Stimulated activated CD4-positive, alpha-beta T cell treated with anti-CD3 and anti-CD28 coated beads, TNF-alpha, amount 100 ng/mL, for 1 hour (primary cell): Measurements from ENCODE around the gene AHNAK.
"Not testable (repeated sequence)": the region's sequence is repeated elsewhere in the genome, so short reads cannot be mapped to it uniquely, and the experiment has no call there.

Source experiments
- DNase-seq, 3 donors: peaks; one replicate each; pipeline ENCODE4 v3.0.0-alpha.2; 2020; ENCODE audit warnings: low read depth in 3 of 3, low spot score in 1 of 3

The AHNAK gene

DNA sequence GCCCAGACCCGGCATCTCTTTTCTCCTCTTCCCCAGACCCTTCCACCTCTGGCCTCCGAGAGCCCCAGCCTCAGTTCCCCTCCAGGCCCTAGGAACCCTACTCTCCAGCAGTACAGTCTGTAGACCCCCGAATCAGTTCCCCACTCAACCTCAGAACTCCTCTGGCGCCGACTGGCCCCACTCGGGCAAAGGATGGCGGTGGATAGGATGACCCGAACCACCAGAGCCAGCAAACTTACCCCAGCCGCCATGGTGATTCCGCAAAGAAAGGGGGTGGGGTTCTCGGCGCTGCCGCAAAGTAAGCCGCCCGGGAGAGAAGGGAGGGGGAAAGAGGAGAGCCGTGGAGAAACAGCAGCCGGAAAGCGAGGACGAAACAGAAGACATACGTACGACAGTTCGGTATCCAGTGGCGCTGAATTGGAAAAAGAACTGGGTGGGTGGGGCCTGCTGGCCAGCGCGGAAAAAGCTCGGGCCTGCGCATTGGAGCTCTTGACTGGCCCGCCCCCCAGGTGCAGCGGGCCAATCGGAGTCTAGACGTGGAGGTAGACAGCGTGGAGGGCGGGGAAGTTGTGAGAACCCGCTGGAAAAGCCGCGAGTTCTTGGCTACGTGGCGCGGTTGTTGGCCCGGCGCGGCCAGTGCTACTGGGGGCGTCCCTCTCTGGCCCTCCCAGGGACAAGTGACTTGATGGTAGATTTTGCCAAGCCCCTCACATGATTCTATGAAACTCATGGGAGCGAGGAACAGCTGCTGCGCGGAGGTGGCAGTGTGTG, 27.2 kb upstream of the AHNAK start, which contains the start of gene EEF1G:
Gene EEF1G, minus strand, starts transcription at position 300 of the 771 bp plus-strand sequence. Its CDS starts 49 bp downstream, at position 251.
- peak; percentile 92 to 95 (median 95) for DNase-seq

DNA sequence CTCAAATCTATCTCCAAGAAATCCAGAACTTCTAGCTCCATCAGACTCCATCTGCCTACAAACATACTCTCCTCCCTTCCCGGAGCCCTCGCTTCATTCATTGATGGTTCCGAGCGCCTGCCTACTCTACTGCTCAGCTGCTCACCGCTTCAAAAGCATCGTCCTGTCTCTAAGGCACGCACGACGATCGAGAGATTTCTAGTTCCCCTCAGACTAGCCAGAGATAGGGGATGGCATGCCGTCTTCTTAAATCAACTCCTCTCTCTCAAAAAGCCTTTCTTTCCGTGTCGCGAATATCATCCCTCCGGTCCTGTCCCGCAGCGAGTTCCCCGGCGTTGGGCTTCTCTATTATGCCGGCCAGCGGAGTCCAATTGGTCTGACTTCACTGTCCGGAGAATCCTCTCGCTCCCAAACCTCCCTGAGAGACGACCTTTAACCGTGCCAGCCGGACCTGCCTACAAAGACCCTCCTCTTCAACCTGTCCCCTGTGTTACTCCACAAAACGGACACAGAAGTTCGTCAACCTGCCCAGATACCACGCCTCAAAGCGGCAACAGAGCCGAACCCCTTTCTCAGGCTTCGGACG, 26.5 kb upstream of the AHNAK start:
- no peak for DNase-seq

DNA sequence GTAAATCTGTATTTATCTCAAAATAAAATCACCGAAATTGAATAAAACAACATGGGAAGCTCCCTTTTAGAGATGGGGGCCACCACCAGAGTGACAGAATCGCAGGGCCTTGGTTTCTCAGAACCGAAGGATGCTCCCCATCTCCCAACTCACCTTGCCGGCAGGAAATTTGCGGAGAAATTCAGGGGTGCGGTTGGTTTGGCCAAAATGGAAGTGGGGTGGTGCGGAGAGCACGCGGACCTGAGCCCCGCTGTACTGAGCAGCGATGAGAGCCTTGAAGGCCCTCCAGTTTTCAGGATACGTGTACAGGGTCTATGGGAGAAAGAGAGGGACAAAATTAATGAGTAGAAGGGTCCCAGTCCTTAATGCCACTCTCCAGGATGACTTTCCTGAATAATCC, 25.8 kb upstream of the AHNAK start:
- no peak for DNase-seq

DNA sequence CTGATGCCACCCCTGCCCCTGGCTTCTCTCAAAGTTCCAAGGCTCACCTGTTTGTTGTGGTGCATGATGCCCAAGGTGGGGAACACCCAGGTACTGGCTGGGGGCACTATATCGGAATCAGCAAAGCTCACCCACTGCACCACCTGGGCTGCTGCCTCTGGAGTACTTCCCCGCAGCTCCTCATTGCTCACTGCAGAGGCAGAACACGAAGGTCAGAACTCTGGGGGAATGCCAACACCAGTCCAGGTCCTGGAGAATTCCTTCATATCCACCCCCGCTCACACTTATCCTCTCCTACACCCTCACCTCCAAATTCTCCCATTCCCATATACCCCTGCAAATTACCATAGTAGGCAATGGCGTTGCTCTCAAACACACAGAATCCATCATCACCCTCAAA, 24.9 kb upstream of the AHNAK start:
- DNase-seq, result not testable (repeated sequence)

DNA sequence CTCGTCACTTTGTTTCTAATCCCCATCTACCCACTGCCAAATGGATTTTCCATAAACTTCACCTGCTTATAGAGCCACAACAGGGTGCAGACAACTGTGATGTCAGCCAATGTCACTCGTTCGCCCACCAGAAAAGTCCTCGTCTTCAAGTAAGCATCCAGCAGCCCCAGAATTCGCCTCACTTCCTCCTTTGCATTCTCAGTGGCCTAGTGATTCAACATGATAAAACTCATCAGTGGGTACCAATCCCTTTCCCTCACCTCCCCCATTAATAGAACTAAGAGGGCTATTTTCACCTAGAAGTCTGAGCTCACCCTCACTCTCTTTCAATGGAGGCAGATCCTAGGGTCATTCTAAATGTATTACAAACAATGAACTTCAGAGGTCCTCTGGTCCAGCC, 24.3 kb upstream of the AHNAK start:
- DNase-seq, result not testable (repeated sequence)

DNA sequence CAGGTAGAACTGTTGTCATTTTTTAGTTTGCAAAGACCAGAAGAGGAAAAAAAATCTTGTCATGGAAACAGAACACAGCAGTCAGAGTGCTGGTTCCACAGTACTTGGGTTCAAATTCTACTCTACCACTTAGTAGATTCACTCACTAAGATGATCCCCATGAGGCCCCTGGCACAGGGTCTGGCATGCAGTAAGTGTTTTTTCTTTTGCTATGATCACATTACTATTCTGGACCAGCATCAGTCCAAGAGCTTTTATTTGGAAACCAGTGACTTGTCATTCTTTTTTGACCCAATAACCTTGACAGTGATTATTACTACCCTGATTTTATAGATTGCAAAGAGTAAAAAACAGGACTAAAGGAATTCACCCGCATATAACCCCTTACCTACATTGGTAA, 23.0 kb upstream of the AHNAK start:
- no peak for DNase-seq

DNA sequence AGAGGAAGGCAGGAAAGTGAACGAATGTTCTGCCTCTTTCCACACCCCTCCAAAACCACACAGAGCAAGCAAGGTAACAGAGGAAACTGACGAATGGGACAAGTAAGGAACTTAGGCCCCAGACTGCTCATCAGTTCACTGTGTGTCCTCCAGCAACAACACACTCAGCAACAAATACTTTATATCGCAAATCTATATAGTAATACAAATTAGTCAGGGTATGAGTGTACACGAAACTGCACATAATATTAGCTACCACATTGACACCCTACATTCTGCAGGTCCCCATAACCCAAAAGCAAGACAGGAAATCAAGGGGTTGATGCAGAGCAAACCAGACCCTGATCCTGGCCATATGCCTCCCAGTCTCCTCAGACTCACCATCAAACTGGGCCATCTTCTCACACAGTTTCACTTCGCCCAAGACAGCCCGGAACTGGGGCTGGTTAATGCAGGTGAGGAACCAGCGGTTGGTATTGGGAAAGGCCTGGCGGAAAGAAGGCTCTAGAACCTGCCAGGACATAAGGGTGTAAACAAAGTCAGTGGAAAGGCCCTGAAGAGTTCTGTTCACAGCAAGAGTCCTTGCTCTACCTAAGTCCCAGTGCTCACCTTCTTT, 20.5 kb upstream of the AHNAK start:
- no peak for DNase-seq

DNA sequence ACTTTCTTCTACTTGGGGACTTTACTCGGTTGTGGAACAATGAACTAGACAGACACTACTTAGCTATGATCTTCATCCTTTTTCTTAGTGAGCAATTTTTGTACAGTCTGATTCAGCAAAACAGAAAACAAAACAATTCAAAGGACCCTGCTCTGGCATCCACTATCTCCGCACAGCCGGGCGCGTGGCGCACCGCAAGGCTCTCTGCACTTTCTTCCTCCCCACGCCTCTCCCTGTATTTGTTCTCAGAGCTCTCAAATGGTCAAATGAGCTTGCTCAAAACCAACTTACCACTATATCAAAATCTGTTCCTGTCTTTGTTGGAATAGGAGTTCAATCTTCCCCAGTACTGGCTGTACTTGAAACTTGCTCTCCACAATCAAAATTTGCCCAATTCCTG, 19.6 kb upstream of the AHNAK start:
- DNase-seq, result no peak

DNA sequence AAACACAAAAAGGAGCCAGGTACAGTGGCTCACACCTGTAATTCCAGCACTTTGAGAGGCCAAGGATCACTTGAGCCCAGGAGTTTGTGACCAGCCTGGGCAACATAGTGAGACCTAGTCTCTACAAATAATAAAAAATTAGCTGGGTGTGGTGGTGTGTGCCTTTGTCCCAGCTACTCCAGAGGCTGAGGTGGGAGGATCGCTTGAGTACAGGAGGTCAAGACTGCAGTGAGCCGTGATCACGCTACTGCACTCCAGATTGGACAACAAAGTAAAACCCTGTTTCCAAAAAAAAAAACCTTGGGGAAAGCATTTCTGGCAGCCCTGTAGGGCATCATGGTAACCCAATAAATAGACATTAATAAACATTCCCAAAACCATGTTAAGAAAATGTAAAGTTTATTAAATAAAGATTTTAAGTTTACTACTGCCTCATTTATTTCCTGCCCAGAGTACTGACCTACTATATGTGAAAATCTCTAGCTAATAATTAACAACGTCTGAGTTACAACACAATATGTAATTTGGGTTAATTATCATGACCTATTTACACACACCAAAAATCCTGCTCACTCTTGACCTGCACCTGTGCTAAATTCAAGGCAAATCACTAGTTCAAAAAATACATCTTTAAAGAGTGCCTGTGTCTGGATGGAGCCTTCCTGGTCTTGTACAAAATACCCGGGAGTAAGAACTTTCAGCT, 18.6 kb upstream of the AHNAK start:
- DNase-seq, result no peak

DNA sequence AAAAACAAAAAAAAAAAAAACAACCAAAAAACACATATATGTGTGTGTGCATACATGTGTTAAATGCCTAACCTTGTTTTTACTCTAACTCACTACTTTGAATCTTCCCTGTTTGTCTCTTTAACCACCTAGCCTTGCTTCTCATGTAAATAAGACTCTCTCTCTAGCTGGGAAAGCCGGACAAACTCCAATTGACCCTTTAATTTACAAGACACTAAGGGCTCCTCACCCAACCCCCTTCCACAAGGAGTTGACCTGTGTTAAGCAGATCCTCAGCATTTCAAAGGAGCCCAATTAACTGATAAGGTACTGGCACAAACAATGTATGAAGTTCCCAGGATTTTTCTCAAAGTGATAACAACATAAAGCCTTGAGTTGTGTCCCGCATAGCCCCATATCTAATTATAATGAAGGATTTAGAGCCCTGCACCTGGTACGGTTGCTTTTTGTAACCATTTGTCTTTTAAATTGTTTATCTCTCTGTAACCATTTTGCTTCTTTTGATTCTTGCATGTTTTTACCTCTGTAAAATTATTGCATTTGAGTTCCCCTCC, 15.1 kb upstream of the AHNAK start:
- not testable (repeated sequence) for DNase-seq

DNA sequence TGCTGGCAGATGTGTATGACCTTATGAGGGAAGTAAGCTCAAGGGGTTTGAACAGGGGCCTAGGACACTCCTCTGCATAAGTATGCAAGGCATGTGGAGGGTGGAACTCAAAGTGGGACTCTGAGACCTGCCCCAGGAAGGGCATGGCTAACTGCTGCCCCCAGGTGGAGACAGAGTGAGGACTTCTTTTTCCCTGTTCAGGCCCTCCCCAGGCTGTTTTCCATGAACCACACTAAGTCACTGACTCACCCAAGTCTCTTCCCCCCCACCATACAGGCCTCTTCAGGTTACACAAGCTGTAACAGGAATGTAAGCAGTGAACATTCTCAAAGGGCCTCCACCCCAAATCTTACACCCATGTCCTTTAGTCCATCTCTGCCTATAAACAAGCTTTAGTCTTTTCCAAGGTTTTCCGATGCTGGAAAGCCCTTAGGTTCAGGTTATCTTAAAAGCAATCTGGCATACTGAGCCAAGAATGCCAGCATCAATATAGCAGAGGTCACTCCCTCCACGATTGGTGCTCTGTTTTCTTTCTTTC, 14.0 kb upstream of the AHNAK start:
- DNase-seq, result peak; percentile 52 to 72 (median 65)

DNA sequence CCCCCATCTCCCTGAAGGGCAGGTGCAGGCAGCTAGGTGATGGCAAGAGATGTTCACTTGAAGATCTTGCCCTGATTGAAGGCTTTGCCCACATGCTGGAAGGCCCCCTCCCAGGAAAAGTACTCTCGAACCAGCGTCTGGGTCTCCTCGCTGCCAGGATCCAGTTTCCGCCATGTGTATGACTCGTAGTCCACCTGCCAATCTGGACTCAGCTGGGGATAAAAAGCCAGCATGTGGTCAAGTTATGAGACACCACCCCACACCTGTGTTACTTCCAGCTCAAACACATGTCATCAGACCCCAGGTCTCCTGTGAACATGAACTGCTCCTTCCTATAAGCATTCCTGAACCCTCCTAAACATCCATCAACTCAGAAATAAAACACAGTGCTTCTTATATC, 13.0 kb upstream of the AHNAK start:
- not testable (repeated sequence) for DNase-seq

DNA sequence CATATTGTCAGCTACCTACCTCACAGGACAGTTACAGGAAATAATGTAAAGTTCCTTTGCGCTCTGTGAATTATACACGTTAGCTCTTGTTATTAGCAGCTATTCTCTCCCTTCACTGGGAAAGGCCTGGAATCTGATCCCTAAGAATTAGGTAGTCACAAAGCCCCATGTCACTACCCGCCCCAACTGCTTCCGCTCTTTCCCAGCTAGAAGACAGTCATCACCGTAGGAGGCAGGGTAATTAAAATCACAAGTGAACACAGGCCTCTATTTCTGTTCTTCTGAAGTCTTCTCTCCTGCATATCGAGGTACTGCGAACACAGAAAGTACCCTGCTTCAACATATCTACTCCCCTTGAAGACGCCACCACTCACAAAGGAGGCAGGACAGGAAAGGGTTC, 12.6 kb upstream of the AHNAK start:
- no peak for DNase-seq

DNA sequence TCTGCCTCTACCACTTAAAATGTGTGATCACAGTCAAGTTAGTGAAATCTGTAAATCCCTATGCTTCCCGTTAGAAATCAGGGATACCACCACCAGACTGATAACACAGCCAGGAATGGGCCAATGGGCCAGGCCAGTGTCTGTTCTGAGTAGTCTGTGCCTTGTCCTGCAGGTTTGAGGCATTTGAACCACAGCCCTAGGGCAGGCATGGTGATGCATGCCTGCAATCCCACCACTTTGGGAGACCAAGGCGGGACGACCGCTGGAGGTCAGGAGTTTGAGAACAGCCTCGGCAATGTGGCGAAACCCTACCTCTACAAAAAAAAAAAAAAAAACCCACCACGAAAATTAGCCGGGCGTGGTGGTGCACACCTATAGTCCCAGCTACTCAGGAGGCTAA, 12.1 kb upstream of the AHNAK start:
- no peak for DNase-seq

DNA sequence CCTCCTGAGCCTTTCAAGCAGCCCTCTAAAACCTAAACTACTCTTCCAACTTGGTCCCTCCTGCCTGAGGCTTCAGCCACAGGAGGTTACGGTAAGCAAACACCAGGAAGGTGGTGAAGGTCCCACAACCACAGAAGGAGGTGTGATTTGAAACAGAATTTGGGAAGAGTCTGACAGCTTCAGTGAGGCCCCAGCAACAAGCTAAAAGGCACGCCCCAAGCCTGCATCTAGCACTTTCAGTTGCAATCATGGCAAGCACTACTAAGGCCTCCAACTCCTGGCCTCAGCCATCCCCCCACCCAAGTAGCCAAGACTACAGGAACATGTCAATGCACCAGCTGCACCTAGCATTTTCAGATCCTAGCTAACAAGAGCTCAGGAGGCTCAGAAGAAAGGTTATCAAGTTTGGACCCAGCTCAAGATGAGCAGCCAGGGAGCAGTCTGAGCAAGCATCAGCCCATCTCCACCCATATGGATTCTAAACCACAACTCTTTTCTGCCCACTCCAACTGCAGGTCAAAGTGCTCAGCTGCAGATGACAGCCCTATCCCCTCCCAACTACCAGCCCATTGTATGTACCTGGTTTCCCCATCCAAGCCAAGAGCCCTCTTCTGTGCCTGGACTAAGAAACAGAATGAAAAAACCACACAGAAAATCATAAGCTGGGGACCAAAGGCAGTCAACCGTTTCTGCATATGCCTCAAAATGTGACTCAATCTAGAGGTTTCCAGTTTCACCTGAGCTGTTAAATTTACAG, 10.4 kb upstream of the AHNAK start:
- DNase-seq, result no peak

DNA sequence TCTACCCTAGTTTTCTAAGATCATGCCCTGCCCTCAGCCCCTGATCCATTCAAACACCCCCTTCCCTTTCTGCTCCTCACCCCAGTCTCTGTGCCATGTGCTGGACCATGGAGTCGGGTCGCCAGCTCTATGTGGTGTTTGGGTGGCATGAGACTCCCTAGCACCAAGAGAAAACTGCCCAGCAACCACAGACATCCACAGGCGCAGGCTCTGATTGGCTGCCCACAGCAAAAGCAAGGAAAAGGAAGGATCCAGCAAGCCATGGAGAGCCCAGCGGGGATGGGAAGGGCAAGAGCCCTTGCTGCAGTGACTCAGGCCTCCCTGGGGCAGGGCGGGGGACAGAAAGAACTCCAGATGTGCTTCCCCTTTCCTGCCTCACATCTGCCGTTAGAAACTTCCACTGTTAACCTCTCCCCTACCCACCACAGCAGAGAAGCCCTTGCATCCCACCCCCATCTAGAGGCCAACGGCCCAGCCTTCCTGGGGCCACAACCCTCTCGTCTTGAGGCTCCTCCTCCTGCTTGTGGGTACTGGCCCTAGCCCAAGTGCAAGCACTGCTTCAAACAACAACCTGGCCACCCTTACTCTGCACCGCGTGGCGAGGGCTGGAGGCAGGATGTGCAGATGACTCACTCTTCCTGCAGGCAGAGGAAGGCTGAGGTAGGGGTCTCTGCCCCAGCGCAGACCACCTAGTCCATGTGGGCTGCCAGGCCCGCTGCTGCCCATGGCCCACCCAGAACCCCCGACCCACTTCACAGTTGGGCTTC, 9.7 kb upstream of the AHNAK start:
- DNase-seq, result peak; percentile 42 to 67 (median 64)

DNA sequence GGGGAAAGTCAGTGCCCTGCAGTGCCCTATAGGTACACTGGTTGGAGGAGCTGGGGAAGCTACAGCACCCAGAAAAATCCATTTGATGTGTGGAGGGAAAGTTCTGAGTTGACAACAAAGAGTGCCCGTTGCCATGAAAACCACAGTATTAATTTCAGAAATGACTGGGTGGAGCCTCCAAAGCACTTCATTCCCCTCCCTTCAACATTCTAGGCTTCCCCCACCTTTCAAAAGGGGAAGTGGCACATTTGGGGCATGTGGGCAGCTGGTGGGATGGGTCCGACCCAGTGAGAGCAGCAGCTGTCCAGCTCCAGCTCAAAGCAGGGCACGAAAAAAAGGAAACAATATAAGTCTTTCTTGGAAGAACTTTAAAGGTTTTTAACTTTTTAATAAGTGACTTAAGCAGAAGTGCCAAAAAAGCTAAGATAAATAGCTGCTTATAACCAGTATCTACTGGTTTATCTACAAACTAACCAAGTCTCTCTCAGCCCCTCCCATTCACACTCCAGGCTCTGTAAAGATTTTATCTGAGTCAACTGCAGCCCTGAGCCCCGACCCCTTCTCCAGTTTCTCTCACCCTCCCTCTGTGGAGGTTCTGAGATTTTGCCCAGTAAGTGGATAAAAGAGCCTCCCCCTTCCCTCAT, 9.0 kb upstream of the AHNAK start:
- peak in 1 of 3 donors; percentile 39 for DNase-seq

DNA sequence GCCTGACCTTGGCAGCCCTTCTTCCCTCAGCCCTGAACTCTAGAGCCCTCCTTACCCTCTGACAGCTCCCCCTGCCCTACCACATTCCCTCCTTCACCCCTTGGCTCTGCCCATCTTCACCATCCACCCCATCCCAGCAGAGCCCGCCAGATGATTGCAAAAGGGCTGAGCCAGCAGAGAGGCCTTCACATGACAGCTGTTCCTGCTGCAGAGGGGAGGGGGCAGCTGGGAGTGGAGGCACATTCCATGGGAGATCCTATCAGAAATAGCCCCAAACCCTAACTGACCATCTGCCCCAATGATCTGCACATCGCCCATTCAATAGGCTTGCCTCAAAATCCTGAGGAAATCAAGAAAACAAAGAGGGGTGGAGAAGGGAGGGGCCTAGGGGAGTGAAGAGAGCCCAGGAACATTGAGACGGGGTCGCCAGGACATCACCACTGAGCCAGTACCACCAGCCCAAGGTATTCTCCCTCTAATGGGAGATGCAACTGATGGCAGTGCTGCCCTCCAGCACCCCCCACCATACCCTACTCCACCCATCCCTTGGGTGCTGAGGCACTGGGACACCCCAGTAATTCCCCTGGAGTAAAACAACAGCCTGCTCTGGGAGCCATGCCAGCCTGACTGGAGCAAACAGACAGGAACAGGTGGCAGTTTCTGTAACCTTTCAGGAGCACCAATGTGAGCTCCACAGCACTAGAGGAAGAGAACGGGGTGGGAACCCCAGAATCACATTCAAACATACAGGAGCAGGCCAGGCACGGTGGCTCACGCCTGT, 8.0 kb upstream of the AHNAK start:
- no peak for DNase-seq
